Skeletal muscle cell (primary cell): Measurements from ENCODE around the gene DHRS1.
"Not testable (repeated sequence)": the region's sequence is repeated elsewhere in the genome, so short reads cannot be mapped to it uniquely, and the experiment has no call there.

Source experiments
- DNase-seq: peaks from one replicate; pipeline ENCODE4 v3.0.0-alpha.2; 2010; ENCODE audit warnings: low read depth
- H3K4me3 ChIP-seq: 2 replicates; pipeline ENCODE4 v1.5.1; 2011; ENCODE audit warnings: low read depth, mild to moderate bottlenecking, control low read depth, low read length, moderate library complexity

DHRS1 gene

DNA sequence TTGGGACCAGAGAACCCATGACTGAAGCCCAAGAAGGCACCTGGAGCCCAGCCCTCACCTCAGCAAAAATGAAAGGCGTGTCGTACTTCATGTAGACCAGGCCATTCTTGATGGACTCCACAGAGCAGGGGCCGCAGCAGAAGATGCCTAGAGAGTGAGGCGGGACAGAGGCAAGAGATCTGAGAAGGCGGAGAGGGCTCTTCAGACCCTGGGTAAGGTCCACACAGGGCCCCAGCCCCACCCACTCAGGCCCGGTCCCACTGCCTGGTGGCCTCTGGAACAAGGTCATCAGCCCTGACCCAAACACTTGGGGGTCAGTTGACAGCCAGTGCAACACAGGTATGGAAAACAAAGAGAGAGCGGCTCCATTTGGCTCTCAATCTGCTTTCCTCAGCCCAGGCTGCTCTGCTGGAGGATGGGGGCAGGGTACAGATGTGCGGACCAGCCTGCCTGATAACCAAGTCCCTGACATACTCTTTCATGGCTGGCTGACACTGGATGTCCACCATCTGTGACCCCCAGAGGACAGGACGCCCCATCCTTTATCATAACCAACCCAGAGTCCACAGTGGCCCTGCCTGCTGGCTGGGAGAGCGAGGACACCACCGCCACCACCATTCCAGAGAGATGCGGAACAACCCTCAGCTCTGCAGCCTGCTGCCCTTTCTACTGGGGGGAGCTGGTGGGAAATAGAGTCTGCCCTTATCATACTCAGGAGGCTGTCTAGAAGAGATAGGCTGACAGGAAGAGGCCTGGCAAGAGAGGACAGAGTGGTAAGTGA lies 43.5 kb downstream of the DHRS1 start:
- DNase-seq, result no peak
- no peak overlapping the region for H3K4me3 ChIP-seq

DNA sequence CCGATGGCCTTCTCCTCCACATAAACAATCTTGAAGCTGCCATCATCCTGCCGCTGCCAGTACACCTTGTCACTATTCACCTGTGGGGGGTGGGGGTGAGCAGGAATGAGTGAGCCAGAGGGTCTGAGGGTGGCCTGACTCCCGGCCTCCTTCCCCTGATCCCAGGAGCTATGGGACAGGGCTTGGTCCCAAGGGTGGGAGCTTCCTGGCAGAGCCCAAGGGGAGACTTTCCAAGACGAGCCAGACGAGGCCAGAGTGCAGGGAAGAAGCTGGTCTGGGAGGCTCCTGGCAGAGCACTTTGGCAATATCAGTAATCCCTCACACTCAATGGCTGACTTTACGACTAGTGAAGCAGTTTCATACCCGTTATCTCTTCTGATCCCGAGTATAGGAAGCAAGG lies 44.1 kb downstream of the DHRS1 start:
- H3K4me3 ChIP-seq, result no peak overlapping the region
- no peak for DNase-seq

DNA sequence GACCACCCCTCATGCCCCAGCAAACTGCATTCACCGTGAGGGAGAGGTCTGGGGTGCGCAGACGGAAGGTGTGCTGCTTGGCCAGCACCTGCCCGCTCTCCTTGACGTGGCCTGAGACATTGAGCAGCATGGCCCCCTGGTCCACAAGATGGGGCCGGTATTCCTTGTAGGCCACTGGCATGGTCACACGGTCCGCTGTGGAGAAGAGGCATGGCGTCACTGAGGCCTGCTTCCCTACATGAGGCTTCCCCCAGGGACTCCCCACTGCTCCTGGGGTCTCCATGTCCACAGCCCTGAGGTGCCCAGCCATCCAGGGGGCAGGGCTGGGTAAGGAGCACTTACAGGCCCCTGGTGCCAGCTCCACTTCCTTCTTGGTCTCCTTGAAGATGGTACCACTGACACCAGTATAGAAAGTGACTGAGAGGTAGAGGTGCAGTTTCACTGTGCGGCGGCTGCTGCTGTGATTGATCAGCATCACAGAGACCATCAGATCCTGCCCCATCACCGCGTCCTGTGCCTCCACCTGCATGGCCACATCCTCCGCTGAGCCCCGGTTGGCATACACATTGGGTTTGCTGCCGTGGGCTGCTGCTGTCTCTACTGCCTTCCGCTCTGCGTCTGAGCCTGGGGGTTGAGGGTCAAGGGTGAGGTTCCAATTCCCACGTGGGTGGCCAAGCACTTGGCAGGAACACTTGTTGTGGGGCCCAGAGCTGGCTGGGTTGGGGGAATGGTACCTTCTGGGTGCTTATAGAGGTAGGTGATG lies 44.8 kb downstream of the DHRS1 start:
- no peak for DNase-seq

DNA sequence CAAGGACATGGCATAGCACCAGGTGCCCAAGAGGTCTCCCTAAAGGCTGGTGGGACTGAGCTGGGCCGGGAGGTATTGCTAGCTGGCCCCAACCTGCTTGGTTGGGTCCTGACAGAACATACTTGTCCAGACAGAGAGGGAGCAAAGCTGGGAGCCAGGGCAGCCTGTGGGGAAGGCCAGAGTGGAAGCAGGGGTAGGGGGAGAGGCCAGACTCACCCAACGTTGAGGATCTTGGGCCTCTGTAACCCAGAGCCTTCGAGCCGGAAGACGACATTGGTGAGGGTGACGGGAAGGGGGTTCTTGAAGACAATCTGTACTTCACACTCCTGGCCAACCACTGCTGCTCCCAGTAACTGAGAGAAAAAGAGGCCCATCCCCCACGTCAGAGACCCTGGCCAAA lies 45.6 kb downstream of the DHRS1 start:
- no peak for DNase-seq
- no peak overlapping the region for H3K4me3 ChIP-seq

More for the DNA sequence above, 44.8 kb downstream of the DHRS1 start:
- no peak overlapping the region for H3K4me3 ChIP-seq

DNA sequence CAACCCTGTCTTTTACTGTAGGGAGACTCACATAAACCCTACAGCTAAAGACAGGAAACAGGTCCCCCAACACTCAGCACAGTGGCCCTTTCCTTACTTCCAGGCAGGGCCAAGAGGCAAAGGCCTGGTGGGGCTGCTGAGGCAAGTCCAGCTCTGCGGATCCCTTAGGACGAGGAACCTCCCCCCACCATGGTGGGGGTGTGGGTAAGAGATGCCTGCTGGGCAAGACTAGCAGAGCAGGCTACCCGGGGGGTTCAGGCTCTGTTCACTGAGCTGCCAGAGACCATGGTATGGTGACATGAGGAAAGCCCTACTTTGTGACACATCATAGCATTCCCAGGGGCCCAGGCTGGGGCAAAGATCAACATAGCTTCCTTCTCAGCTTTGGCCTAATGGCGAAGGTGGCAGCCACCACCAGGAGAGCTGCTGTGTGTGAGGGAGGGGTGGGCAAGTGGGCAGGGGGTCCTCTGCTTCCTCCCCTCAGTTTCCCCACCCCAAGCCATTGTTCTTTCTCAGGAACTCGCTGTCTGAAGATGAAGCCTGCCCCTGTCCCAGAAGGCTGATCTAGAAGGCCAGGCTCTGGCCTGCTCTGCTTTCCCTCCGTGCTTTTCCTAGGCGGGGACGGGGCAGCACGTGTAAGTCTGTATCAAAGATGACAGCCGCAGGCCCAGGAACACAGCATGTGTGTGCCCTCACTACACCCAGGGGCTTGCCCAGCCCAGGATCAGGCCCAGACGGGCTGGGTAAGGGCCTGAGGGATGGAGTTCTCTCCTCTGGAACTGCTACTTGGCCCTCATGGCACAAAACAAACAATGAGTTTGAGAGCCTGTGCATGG lies 47.1 kb downstream of the DHRS1 start:
- no peak for DNase-seq
- no peak overlapping the region for H3K4me3 ChIP-seq

DNA sequence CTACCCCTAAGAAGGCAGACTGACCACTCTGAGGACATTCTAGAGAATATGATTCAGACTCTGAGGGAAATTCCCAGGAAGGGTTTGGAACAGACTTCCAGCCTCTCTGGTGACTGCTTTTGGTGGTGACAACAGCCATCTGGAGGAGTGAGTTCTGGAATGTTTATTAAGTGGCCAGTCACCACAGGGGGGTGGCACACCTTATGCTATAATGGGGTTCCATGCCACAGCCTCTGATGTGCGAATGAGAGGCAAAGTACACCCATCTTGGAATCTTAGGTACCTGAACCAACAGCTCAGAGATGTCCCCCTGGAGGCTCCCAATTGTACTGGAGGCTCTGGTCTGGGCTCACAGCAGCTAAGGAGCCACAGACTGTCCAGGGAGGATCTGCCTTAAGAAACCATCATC lies 47.7 kb downstream of the DHRS1 start:
- no peak for DNase-seq
- H3K4me3 ChIP-seq, result no peak overlapping the region

DNA sequence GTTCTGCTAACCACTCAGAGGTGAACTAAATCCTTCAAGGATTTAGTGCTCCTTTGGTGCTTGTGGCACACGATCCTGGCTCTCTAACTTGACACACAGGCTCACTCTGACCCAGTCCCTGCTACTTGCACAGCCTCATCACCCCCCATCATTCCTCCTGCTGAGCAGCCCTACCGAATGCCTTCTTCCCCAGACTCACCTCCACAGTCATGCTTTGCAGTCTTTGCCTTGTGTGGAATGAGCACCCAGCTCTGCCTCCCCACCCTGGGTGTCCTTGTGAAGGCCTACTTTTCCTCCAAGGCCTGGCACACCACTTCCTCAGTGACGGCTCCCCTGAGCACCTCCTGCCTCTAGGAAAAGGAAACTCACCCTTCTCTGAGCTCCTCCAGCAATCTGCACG lies 49.2 kb downstream of the DHRS1 start:
- H3K4me3 ChIP-seq, result no peak overlapping the region
- no peak for DNase-seq

DNA sequence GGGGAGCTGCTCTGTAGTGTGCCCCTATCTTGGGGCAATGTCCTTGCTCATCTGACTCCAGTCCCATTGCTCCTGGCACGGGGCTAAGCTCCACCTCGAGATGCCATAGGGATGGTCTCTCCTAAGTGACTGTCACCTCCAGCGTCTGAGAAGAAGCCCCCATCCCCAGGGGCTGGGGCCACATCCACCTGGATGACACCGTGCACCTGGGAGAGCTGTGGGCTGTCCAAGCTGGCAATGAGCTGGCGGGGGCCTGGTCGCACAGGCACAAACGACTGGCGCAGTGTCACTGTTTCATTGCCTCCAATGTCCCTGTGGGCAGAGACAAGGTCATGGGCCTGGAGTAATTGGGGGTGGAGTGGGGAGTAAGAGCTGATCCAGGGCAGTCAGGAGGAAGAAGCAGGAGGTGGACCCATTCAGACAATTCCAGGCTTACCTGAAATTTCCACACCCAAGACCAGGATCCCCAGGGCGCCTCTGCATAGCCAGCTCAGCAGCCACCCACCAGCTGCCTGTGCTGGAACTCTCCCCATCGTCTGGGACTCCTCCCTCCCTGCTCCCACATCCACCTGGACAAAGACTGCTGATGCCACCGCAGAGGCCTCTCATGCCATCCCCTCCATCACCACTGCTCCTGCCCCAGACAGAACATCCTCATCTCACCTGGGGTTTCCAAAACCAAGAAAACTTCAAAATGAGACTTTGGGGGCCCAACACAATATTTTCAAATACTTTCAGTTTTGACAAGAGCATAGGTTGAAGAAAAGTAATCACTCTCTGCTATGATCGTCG lies 50.2 kb downstream of the DHRS1 start:
- no peak for DNase-seq
- no peak overlapping the region for H3K4me3 ChIP-seq

DNA sequence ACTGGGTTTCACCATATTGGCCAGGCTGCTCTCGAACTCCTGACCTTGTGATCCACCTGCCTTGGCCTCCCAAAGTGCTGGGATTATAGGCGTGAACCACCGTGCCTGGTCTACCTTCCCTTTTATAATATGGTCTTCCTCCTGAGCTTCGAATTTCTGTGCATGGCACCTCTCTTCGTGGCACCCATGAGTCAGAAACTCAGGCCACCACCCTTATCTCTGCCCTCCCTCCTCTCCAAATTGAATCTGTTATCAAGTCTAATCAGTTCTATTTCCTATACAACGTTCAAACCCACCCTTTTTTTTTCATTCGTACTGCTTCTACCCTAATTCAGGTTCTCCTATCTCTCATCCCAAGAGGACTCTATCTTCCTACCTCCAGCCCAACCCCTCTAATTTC lies 52.2 kb downstream of the DHRS1 start:
- H3K4me3 ChIP-seq, result no peak overlapping the region
- DNase-seq, result no peak

DNA sequence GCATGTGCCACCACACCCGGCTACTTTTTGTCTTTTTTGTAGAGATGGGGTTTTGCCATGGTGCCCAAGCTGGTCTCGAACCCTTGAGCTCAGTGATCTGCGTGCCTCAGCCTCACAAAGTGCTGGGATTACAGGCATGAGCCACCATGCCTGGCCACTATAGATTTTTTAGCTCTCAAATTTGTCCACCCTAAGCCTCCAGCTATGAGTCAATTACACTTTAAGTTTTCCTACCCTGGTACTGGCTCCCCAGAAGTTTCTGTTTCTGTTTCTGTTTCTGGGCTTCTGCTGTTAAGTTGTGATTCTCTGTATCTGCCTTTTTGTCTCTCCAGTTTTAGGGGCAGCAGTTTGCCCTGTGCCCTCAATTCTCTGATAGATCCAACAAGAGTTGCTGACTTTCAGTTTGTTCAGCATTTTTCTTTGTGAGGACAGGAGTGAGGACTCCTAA lies 52.8 kb downstream of the DHRS1 start:
- no peak for DNase-seq
- H3K4me3 ChIP-seq, result no peak overlapping the region

DNA sequence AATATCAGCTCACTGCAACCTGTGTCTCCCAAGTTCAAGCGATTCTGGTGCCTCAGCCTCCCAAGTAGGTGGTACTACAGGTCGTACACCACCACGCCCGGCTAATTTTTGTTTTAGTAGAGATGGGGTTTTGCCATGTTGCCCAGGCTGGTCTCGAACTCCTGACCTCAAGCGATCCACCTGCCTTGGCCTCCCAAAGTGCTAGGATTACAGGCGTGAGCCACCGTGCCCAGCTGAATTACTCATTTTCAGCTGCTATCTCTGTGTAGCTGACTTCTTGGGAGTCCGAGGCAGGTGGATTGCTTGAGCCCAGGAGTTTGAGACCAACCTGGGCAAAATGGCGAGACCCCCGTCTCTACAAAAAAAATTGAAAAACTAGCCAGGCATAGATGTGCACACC lies 54.2 kb downstream of the DHRS1 start:
- DNase-seq, H3K4me3 ChIP-seq: not testable (repeated sequence)

DNA sequence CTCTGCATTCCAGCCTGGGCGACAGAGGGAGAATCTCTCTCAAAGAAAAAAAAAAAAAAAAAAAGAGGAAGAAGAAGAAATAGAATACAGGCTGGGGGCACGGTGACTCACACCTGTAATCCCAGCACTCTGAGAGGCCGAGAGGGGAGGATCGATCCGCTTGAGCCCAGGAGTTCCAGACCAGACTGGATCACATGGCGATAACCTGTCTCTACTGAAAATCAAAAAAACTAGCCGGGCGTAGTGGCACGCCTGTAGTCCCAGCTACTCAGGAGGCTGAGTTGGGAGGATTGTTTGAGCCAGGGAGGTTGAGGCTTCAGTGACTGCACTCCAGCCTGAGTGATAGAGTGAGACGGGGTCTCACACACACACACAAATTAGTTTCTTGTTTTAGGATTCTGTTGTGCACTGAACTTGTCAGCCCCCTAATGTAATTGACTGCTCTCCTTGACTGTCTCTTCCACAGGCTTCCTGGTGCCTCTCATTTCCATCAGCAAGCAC lies 56.2 kb downstream of the DHRS1 start:
- H3K4me3 ChIP-seq, result peak overlapping the region; percentile 90
- DNase-seq, result no peak

DNA sequence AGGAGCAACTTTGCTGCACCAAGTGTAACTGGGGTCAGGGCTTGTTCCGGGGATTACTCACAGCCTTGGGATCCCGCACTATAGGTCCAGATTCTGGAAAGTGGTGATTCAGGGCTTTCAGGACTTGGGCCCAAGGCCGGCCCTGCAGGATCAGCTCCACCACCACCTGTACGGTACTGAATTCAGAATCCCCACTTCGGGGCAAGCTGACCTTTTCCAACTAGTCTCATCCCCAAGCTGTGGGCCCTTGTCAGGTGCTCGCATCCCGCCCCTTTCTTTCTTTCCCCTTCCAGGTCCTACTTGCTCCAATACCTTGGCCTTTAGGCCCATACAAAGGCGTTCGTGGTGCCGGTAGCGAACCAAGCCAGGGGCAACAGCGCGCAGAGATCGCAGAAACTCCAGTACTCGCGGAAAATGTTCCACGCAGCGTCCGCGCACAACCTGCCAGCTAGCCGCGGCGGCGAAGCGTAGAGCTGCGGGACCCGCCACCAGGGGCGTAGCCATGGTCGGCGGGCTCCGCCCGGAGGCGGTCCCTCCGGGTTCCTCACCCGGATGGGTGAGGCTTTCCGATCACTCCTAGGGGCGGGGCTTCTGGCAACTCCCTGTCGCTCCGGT lies 57.6 kb downstream of the DHRS1 start:
- peak overlapping the region; percentile 90 for H3K4me3 ChIP-seq

More for the DNA sequence above, 57.6 kb downstream of the DHRS1 start:
- peak; percentile 68 for DNase-seq
